RWPE1 (cell line): Measurements from ENCODE around the gene ST6GALNAC3.
A peak's percentile ranks its signal among the peaks of the same experiment; 100 is the strongest.

ENCODE experiments used
- CTCF ChIA-PET: fragments of 350-600 bp; sonication (Branson Sonifier 250); formaldehyde crosslinking; extraction: SDS; loops from one replicate; lab custom pipeline; 2021; lab: Yijun Ruan, JAX
- POLR2A ChIA-PET: fragments of 400-600 bp; formaldehyde crosslinking; extraction: SDS; loops from one replicate; lab custom pipeline; 2020; ENCODE audit warnings: antibody characterized with exemption; ENCODE audit not compliant: low non-redundant PET; lab: Yijun Ruan, JAX
- DNase-seq: peaks from one replicate; pipeline ENCODE4 v3.0.0; 2012; ENCODE audit warnings: low spot score
- H3K27ac ChIP-seq: fragments of 450-650 bp; 2 replicates; pipeline ENCODE4 v1.5.1; 2017
- CTCF ChIP-seq: fragments of 450-650 bp; conservative IDR thresholded peaks from 2 replicates; pipeline ENCODE4 v1.5.1; 2017; ENCODE audit warnings: low read depth, mild to moderate bottlenecking

ST6GALNAC3 gene

GRCh38 chr1:76303340-76303717 is 228.8 kb downstream of the ST6GALNAC3 start:
- CTCF ChIA-PET, result no interaction called here

GRCh38 chr1:76313304-76313703 is 238.8 kb downstream of the ST6GALNAC3 start:
- no peak for DNase-seq
- ChIA-PET POLR2A (no interaction called here), CTCF (no interaction called here)
- TF ChIP-seq CTCF, result no peak
- no peak overlapping the region for H3K27ac ChIP-seq

More at GRCh38 chr1:76303340-76303717, 228.8 kb downstream of the ST6GALNAC3 start:
- no peak for TF ChIP-seq CTCF
- no peak overlapping the region for H3K27ac ChIP-seq
- DNase-seq, result no peak
- POLR2A ChIA-PET, result no interaction called here

DNA sequence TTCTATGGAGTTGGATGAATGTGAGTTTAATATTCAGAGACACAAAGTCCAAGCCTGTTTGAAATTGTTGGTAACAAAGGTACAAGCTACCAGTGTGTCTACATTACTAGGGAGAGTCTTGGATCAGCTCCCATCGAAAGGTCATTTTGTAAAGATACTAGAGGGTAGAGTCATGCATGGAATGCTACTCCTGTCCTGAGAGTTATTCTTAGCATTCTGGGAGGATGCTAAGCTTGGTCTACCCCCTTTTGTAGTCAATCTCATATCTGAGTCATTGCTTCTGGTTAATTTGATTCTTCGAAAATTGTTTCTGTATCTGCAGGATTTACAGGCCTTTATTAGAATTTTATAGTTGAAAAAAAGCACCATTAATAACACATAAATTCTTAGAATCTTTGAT is 240.2 kb downstream of the ST6GALNAC3 start:
- no peak for DNase-seq
- no peak for TF ChIP-seq CTCF
- POLR2A ChIA-PET, result no interaction called here
- no peak overlapping the region for H3K27ac ChIP-seq
- CTCF ChIA-PET, result no interaction called here

DNA sequence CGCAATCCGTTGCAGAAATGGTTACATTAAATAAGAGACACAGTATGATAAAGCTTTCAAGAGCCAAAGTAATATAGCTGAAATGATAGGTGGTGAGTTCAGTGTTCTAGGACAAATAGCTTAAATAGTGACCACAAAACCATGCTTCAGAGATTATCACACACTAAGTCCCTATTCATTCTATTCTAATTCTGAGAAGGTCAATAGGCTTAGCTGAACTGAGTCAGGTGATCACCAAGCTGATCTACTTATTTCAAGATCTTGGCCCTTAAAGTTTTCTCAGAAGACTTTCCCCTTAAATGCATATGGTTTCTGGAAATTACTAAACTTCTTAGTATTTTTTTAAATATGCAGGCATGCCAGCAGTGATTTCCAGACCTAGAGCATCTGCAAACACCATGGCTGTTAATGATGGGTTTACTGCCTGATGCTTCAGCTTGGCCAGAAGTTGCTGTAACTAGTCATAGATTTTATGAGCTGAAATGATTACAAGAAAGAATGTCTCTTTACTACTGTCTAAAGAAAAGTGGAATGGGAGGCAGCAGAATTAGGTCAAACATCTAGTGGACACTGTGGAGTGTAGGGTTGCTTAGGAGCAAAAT is 242.9 kb downstream of the ST6GALNAC3 start:
- DNase-seq, result no peak
- no peak for TF ChIP-seq CTCF
- no peak overlapping the region for H3K27ac ChIP-seq
- POLR2A ChIA-PET, result no interaction called here
- CTCF ChIA-PET, result interaction anchor here (0.6 kb wide), 1 partner anchor 12 kb away, joined by 3 read pairs; no protein-coding TSS in a partner anchor

DNA sequence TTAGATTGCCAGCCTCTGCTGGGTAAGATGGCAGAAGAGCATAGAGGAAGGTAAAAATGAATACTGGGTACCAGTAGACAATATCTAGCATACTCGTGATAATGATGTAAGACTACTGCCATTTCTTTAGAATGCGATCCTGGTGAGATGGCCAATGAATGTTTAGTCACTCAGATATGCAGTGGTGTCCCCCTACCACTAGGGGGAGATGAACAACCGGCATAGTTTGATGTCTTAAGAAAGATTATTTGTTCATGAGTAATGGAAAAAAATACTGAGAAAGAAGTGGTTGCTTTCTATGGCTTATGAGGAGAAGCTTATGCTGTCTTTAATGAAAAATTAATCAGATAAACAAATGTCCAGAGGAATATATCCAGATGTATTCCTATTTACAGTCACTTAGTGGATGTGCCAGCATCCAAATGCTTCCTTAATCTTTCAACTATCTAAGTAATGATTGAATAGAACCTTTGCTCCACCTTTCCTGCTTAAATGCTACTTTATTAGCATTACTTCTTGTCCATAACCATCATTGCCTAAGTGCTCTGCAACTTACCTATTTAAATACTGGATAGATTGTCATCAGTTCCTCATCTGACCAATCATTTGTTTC is 256.6 kb downstream of the ST6GALNAC3 start:
- H3K27ac ChIP-seq, result no peak overlapping the region
- DNase-seq, result peak; percentile 31
- ChIA-PET POLR2A (no interaction called here), CTCF (interaction anchor here (0.7 to 1.0 kb wide), 3 partner anchors 36 to 816 kb away, joined by 3 read pairs; no protein-coding TSS in a partner anchor)
- TF ChIP-seq CTCF, result peak; percentile 81

GRCh38 chr1:76335882-76336281 is 261.3 kb downstream of the ST6GALNAC3 start:
- DNase-seq, result no peak
- H3K27ac ChIP-seq, result no peak overlapping the region
- ChIA-PET CTCF (interaction anchor here (0.6 kb wide), 1 partner anchor 9 kb away, joined by 5 read pairs; no protein-coding TSS in a partner anchor), POLR2A (no interaction called here)
- TF ChIP-seq CTCF, result no peak
